Adipose tissue (tissue), 3 donors: Measurements from ENCODE around the gene ZNF649. TPM values are rescaled to one million over a fixed set of nuclear protein-coding genes. Genes with fewer than 3 reads are reported as not detected.
"Not testable (repeated sequence)": the region's sequence is repeated elsewhere in the genome, so short reads cannot be mapped to it uniquely, and the experiment has no call there.

ENCODE experiments used
- H3K27ac ChIP-seq: one replicate; pipeline ENCODE4 v1.5.1; 2013; ENCODE audit warnings: low read depth, low read length
- WGBS, 3 donors: extraction: QIAGEN DNeasy Blood & Tissue Kit; methylation state at CpG; one replicate each; pipeline ENCODE4 v1.1.7; 2013; 5-methylcytosine and 5-hydroxymethylcytosine counted together
- polyA plus RNA-seq, 3 donors: library from polyadenylated mRNA; stranded (reverse); fragments of 200-250 nt; gene quantifications; one replicate each; pipeline ENCODE4 v1.2.3, GENCODE V29; 2013
- donor health status: healthy with polysubstance abuse.
- donor health status: Bipolar disorder and iron deficiency.
- donor health status: healthy.

ZNF649 gene
- 1 to 10 TPM; 2.8 to 7.0 (median 3.1) TPM for polyA plus RNA-seq

- H3K27ac ChIP-seq, result no peak within 1 kb of the TSS
- 0 to 1% (median 0%) methylated on average over 43 of the region's 43 CpGs for WGBS, 3 donors
Measured at GRCh38 chr19:51904331-51905165, at the start of gene ZNF649. Gene ZNF649, minus strand, starts transcription at chr19:51905017. Its CDS starts 4,910 bp downstream, at chr19:51900107.

DNA sequence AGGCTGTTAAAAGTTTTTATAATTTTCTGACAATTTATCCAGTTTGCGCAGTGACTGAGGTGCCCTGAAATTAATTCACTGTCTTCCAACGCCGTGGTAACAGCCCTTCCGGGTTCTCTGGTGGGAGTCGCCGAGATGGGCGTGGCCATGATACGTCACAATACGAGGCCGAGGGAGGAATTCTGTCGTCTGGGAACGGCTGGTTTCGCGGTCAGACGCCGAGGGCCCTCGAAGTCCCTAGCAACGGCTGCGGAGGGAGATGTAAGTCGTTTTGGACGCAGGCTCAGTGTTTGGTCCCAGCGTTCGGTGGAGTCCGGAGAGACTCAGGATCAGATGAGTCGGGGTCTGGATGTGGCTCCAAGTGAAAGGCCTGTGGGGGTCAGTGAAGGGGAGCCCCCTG is 44.2 kb upstream of the ZNF649 start:
- H3K27ac ChIP-seq, result no peak overlapping the region
- 10 to 17% (median 13%) methylated on average over 25 of the region's 25 CpGs for WGBS, 3 donors

- 93 to 100% (median 94%) methylated on average over 1 of the region's 1 CpG for WGBS, 3 donors
Measured at GRCh38 chr19:51946602-51947001, 41.8 kb upstream of the ZNF649 start.

DNA sequence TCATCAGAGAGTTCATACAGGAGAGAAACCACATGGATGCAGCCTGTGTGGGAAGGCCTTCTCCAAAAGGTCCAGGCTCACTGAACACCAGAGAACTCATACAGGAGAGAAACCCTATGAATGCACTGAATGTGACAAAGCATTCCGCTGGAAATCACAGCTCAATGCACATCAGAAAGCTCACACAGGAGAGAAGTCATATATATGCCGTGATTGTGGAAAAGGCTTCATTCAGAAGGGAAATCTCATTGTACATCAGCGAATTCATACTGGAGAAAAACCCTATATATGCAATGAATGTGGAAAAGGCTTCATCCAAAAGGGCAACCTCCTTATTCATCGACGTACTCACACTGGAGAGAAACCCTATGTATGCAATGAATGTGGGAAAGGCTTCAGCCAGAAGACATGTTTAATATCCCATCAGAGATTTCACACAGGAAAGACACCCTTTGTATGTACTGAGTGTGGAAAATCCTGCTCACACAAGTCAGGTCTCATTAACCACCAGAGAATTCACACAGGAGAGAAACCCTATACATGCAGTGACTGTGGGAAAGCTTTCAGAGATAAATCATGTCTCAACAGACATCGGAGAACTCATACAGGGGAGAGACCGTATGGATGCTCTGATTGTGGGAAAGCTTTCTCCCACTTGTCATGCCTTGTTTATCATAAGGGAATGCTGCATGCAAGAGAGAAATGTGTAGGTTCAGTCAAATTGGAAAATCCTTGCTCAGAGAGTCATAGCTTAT is 40.2 kb upstream of the ZNF649 start:
- 90 to 95% (median 91%) methylated on average over 7 of the region's 7 CpGs for WGBS, 3 donors
- no peak overlapping the region for H3K27ac ChIP-seq

More at GRCh38 chr19:51946602-51947001, 41.8 kb upstream of the ZNF649 start:
- H3K27ac ChIP-seq, result no peak overlapping the region

GRCh38 chr19:51938936-51939335 is 34.1 kb upstream of the ZNF649 start:
- WGBS, 3 donors, result 97 to 99% (median 99%) methylated on average over 2 of the region's 2 CpGs
- H3K27ac ChIP-seq, result no peak overlapping the region

GRCh38 chr19:51931921-51932320 is 27.1 kb upstream of the ZNF649 start:
- 82 to 95% (median 92%) methylated on average over 8 of the region's 8 CpGs for WGBS, 3 donors
- no peak overlapping the region for H3K27ac ChIP-seq

GRCh38 chr19:51927859-51928258 is 23.0 kb upstream of the ZNF649 start:
- H3K27ac ChIP-seq, result no peak overlapping the region
- 23 to 40% (median 33%) methylated on average over 13 of the region's 13 CpGs for WGBS, 3 donors

DNA sequence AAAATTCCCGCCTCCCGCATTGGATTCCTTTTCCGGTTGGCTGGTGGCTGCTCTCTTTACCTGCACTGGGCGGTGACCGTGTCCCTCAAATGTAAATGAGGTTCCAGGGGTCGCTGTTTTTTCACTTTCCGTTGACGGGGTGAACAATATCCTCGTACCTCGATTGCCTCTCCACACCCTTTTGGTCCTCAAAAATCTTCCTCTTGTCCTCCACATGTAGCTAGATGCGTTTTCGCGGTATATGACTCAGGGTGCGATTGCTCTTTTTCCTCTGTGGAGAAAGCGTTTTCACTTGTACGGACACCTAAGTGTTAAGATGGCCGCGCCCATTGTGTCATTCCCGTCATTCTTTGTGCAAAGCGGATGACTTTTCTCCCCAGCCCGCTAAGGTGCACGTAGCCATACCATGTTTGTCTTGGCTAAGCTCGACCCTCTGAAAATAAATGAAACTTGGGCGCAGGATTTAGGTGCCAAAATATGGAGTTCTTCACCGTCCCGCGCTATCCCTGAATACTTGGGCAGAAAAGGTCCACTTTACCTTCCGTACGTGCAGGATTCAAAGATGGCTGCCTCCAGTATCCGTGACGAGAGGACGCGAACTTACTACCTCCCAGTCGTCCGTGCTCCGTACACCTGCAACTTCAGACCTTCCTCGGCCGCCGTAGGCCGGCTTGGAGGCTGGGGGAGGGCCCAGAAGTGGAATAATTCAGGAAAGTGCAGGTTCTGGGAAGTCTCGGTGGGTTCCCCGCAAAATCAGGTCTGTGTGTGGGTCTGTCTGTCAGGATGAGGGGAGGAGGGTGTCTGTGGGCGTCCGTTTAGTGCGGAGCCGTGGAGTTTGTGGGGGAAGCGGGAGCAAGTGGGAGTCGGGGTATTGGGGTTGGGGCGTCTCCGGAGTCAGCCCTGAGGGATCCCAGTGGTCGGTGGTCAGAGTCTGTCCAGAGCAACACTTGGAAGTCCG is 22.2 kb upstream of the ZNF649 start, which contains the start of gene ZNF613:
ZNF613 (plus strand) TSS at position 689 of the 958 bp plus-strand sequence. CDS start 8,749 bp downstream, outside the sequence.
- no peak within 1 kb of the TSS for H3K27ac ChIP-seq
- WGBS, 3 donors, result 0 to 1% (median 1%) methylated on average over 52 of the region's 52 CpGs

- WGBS, 3 donors, result 12 to 21% (median 14%) methylated on average over 11 of the region's 11 CpGs
- no peak overlapping the region for H3K27ac ChIP-seq
Measured at GRCh38 chr19:51926426-51926783, 21.6 kb upstream of the ZNF649 start.

DNA sequence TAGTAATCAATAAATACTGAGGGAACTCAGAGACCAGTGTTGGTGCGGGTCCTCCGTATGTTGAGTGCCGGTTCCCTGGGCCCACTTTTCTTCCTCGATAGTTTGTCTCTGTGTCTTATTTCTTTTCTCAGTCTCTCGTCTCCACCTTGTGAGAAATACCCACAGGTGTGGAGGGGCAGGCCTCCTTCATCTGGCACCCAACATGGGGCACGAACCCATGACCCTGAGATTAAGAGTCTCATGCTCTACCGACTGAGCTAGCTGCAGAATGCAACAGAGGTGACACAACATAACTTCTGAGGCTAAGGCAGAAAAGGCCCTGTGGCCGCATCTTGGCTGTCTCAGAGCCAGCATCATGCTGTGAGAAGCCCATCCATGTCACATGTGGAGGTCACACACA is 17.1 kb upstream of the ZNF649 start:
- H3K27ac ChIP-seq, result no peak overlapping the region
- WGBS, 3 donors, result 88 to 92% (median 92%) methylated on average over 8 of the region's 8 CpGs

- 81 to 91% (median 89%) methylated on average over 3 of the region's 3 CpGs for WGBS, 3 donors
- H3K27ac ChIP-seq, result no peak overlapping the region
Measured at GRCh38 chr19:51919606-51920005, 14.8 kb upstream of the ZNF649 start.

DNA sequence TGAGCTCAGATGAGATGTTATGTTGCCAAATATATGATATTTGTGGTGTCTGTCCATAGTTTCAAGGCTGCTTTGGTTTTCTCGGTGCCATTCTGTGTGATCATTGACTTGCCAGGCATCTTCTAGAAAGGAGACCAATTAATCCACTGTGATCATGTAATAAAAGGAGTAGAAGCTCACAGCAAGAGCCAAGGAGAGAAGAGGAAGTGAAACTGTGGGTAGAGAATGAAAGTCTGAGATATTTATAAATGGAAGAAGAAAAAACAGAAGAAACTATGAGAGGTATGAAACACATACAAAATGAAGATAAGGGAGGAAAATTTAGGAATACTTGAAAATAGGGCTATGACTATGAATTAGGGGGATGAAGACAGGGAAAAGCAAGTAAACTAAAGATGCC is 11.3 kb upstream of the ZNF649 start:
- H3K27ac ChIP-seq, result no peak overlapping the region
- 79 to 96% (median 86%) methylated on average over 1 of the region's 1 CpG for WGBS, 3 donors

GRCh38 chr19:51915324-51915867 is 10.6 kb upstream of the ZNF649 start:
- WGBS, 3 donors, result 70 to 83% (median 71%) methylated on average over 5 of the region's 5 CpGs
- H3K27ac ChIP-seq, result no peak overlapping the region

GRCh38 chr19:51907981-51908380 is 3.2 kb upstream of the ZNF649 start:
- not testable (repeated sequence) for H3K27ac ChIP-seq
- 18 to 30% (median 27%) methylated on average over 5 of the region's 5 CpGs for WGBS, 3 donors

DNA sequence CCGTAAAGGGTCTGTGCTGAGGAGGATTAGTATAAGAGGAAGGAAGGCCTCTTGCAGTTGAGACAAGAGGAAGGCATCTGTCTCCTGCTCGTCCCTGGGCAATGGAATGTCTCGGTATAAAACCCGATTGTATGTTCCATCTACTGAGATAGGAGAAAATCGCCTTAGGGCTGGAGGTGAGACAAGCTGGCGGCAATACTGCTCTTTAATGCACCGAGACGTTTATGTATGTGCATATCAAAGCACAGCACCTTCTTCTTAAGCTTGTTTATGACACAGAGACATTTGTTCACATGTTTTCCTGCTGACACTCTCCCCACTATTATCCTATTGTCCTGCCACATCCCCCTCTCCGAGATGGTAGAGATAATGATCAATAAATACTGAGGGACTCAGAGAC is 1.3 kb upstream of the ZNF649 start:
- 30 to 47% (median 43%) methylated on average over 9 of the region's 9 CpGs for WGBS, 3 donors

GRCh38 chr19:51905639-51906038 is 822 bp upstream of the ZNF649 start:
- WGBS, 3 donors, result 78 to 92% (median 90%) methylated on average over 3 of the region's 3 CpGs
- not testable (repeated sequence) for H3K27ac ChIP-seq

More for the DNA sequence above, 1.3 kb upstream of the ZNF649 start:
- not testable (repeated sequence) for H3K27ac ChIP-seq

GRCh38 chr19:51905206-51905605 is 389 bp upstream of the ZNF649 start:
- 33 to 45% (median 44%) methylated on average over 3 of the region's 3 CpGs for WGBS, 3 donors
- no peak overlapping the region for H3K27ac ChIP-seq

DNA sequence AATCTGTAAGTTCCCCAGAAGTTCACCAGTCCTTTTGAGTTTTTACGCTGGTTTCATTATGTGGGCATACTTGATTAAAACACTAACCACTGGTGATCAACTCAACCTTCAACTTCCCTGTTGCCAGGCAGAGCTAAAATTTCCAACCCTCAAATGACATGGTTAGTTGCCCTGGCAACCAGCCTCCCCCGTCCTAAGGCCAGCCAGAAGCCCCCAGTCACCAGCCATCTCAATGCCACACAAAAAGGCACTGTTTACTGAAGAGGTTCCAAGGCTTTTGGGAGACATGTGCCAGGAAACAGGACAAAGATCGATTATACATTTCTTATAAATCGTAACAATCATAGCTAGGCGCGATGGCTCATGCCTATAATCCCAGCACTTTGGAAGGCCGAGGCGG is 1.6 kb downstream of the ZNF649 start:
- WGBS, 3 donors, result 76 to 88% (median 80%) methylated on average over 8 of the region's 8 CpGs
- no peak overlapping the region for H3K27ac ChIP-seq
